IPS-NIHi7 (cell line): ENCODE data around the gene OR9K2.
A peak's percentile ranks its signal among the peaks of the same experiment; 100 is the strongest.
"Not testable (repeated sequence)": the region's sequence is repeated elsewhere in the genome, so short reads cannot be mapped to it uniquely, and the experiment has no call there.

Experiments
- DNase-seq: peaks from one replicate; pipeline ENCODE4 v3.0.0; 2012; ENCODE audit warnings: mixed read lengths; ENCODE audit errors: extremely low spot score

Gene OR9K2, protein sequence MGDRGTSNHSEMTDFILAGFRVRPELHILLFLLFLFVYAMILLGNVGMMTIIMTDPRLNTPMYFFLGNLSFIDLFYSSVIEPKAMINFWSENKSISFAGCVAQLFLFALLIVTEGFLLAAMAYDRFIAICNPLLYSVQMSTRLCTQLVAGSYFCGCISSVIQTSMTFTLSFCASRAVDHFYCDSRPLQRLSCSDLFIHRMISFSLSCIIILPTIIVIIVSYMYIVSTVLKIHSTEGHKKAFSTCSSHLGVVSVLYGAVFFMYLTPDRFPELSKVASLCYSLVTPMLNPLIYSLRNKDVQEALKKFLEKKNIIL

GRCh38 chr12:55126106-55126505, at the start of gene OR9K2:
OR9K2 (plus strand) TSS chr12:55126406; CDS start chr12:55129835, 3,429 bp downstream.
- DNase-seq, result no peak

DNA sequence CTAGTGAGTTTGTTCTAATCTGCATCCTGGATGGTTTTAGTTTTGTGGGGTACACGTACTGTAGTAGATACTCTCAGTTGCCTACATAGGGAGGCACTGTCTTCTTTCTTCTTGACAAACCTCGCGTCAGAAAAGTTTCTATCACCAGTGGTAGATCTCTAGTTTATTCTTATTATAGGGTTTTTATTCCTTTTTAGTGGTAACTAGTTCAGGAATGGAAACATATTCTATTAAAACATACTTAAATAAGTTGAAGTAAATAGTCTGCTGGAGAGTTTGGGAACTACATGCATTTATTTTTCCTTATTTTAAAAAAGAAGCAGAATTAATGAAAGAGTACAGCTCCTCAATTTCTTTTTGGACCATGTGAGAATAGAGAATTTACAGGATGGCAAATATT, 33.6 kb upstream of the OR9K2 start:
- no peak for DNase-seq

DNA sequence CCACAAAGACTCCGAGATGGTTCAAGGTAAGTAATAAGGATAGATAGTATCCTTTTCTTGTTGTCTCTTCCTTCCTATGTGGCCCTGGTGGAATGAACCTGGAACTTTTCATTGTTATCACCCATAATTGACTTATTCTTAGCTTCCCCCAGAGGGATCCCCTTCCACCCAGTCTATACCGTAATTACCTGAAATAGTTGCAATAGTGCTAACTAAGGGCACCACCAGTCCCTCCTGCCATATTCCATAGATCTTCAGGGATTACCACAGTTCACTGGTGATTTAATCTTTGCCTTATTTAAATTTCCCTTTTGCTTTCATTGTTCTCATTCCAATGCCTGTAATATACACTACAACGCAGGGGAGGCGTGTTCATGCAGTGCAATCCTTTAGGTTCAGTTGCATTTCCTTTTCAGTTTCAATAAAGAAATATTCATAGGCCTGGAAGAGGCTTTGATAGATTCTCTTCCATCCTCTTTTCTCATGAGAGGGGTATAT, 13.8 kb upstream of the OR9K2 start:
- no peak for DNase-seq

DNA sequence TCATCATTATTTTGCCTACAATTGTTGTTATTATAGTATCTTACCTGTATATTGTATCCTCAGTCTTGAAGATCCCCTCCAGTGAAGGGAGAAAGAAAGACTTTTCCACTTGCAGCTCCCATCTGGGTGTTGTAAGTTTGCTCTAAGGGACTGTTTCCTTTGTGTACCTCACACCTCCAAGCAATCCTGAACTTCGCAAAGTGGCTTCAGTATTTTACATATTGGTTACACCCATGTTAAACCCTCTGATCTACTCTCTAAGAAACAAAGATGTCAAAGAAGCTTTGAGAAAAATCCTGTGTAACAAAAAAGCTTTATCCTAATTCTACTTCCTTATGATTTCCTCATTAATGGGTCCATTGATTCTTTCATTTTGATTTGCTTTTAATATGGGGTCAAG, 10.1 kb upstream of the OR9K2 start:
- no peak for DNase-seq

GRCh38 chr12:55132816-55133215, 6.6 kb downstream of the OR9K2 start:
- no peak for DNase-seq

GRCh38 chr12:55142669-55143565, 16.7 kb downstream of the OR9K2 start:
- DNase-seq, result peak; percentile 59

GRCh38 chr12:55143566-55143870, 17.3 kb downstream of the OR9K2 start:
- no peak for DNase-seq

GRCh38 chr12:55167010-55167640, 40.9 kb downstream of the OR9K2 start:
- DNase-seq, result not testable (repeated sequence)

DNA sequence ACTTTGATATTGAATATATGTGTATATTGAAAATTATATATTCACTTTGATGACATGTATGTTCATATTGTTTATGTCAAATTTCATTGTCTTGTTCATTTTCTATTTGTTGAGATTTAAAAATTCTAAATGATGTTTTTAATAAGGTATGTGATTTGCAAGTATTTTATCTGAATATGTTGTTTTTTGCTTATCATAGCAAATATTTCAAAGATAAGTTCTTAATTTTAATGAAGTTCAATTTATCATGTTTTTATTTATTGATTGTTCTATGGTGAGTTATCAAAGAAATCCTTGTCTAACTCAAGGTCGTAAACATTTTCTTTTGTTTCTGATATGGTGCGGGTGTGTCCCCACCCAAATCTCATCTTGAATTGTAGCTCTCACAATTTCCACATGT, 45.2 kb downstream of the OR9K2 start:
- DNase-seq, result no peak

DNA sequence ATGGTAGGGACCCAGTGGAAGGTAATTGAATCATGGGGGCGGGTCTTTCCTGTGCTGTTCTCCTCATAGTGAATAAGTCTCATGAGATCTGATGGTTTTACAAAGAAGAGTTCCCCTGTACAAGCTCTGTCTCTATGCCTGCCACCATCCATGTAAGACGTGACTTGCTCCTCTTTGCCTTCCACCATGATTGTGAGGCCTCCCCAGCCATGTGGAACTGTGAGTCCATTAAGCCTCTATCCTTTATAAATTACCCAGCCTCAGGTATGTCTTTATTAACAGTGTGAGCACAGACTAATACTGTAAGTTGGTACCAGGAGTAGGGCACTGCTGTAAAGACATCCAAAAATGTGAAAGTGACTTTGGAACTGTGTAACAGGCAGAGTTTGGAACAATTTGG, 45.6 kb downstream of the OR9K2 start:
- DNase-seq, result not testable (repeated sequence)

GRCh38 chr12:55172686-55173085, 46.5 kb downstream of the OR9K2 start:
- DNase-seq, result no peak

DNA sequence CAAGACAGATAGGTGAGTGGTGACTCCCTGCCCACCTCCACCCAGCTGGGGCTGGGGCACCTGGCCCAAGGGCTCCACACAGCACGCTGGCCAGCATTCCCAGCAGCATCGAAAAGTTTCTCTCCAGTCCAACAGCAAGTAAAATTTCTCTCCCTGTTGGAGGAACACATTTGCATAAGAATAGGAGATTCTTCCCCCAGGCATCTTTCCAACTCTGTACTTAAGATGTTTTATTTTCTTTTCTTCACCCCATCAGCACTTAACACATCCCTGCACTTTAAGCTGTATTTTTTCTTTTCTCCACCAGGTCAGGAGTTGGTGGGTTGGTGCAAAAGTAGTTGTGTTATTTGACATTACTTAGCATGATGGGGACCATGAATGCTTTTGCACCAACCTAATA, 47.2 kb downstream of the OR9K2 start:
- no peak for DNase-seq
